Activated T-cell treated with anti-CD3 and anti-CD28 coated beads, Interleukin-2, amount 50 U/mL, for 72 hours (primary cell): Measurements from ENCODE around the gene NGB. TPM values are rescaled to one million over a fixed set of nuclear protein-coding genes. Genes with fewer than 3 reads are reported as not detected.

Experiments
- ATAC-seq, 2 donors: fragments of 150-1000 bp; cut with Tn5 transposase; replicated peaks in 1 of 2; 2 replicates each; pipeline ENCODE4 v1.10.0; 2021; ENCODE audit warnings: moderate library complexity in 2 of 2, mild to moderate bottlenecking in 1 of 2
- DNase-seq, 2 donors: peaks; one replicate each; pipeline ENCODE4 v3.0.0; 2021 to 2022; ENCODE audit warnings: mixed read lengths in 1 of 2
- H3K27ac Mint-ChIP-seq: one replicate; pipeline ENCODE4 v1.8.0; 2022; ENCODE audit warnings: mild to moderate bottlenecking, moderate library complexity, mixed read lengths
- H3K27me3 Mint-ChIP-seq: one replicate; pipeline ENCODE4 v1.8.0; 2022; ENCODE audit warnings: low read depth, mixed read lengths
- H3K36me3 Mint-ChIP-seq, 2 donors: one replicate each; pipeline ENCODE4 v1.8.0; 2022; ENCODE audit warnings: mixed read lengths in 2 of 2, mild to moderate bottlenecking in 1 of 2; ENCODE audit not compliant: insufficient read depth in 2 of 2
- H3K4me1 Mint-ChIP-seq: one replicate; pipeline ENCODE4 v1.8.0; 2022; ENCODE audit warnings: low read depth, mixed read lengths
- H3K4me3 Mint-ChIP-seq, 2 donors: one replicate each; pipeline ENCODE4 v1.8.0; 2022; ENCODE audit warnings: mild to moderate bottlenecking in 2 of 2, mixed read lengths in 2 of 2, moderate library complexity in 2 of 2
- H3K9me3 Mint-ChIP-seq, 2 donors: one replicate each; pipeline ENCODE4 v1.8.0; 2022; ENCODE audit warnings: mixed read lengths in 2 of 2
- total RNA-seq, 2 donors: library from RNA; stranded (reverse); gene quantifications; one replicate each; pipeline ENCODE4 v1.2.3, GENCODE V29; 2022

Gene NGB
- total RNA-seq, 2 donors from 2014 or later = not detected

DNA sequence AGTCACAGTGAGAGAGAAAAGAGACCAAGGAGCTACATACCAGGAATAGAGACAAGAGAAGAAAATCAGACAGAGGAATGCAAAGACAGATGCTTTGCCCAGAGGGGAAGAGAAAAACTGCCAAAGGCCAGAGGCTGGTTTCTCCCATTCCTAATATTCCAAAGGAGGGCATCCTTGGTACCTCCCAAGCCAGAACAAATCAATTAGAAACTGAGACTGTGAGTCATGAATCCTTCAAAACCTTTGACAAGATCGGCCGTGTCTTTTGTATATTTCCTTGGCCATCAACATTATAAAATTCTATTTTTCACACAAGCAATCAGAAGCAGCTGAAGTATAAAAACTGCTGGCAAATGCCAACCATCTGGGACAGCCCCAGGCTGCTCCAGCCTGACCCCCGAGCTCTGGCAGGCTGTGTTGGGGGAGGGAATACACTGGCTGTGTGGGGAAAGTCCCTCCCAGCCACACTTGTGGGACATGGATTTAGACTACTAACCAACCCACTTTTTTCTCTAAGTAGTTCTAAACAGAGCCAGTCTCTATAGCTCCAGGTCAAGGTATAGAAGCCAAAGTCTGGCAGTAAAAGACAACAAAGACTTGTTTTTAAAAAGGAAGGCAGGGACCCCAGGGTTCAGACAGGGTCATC lies 36.0 kb upstream of the NGB start:
- Mint-ChIP-seq H3K36me3 (no peaks in the 10 kb centered on the region), H3K9me3 (no peaks in the 10 kb centered on the region), H3K27ac (no peak overlapping the region), H3K27me3 (no peaks in the 10 kb centered on the region), H3K4me1 (peaks cover 49% of the 10 kb centered on the region), H3K4me3 (peak overlapping the region in 1 of 2 donors; percentile 16)
- ATAC-seq (no peak), DNase-seq (peak in 1 of 2 donors; percentile 21)

DNA sequence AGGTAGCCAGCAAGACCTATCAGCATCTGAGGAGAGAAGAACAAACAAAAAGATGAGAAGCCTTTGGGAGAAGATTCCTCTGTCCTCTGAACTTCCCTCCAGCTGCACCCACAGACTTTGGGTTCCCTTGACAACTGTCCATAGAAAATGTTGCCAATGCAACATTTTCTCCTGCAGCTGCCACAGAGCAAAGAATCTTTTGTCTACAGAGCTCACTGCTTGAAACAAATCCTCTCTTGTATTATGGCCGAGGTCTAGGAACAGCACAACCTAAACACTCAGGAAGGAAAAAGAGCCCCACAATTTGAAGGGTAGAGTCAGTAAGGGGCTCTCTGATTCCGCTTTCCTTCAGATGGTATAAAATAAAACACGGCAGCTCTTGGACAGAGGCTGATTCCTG lies 35.4 kb upstream of the NGB start:
- no peak overlapping the region for H3K27ac Mint-ChIP-seq
- no peaks in the 10 kb centered on the region for H3K9me3 Mint-ChIP-seq
- H3K4me3 Mint-ChIP-seq = no peak overlapping the region
- peaks cover 53% of the 10 kb centered on the region for H3K4me1 Mint-ChIP-seq
- no peak for DNase-seq
- H3K27me3 Mint-ChIP-seq = no peaks in the 10 kb centered on the region
- no peaks in the 10 kb centered on the region for H3K36me3 Mint-ChIP-seq
- ATAC-seq = no peak

DNA sequence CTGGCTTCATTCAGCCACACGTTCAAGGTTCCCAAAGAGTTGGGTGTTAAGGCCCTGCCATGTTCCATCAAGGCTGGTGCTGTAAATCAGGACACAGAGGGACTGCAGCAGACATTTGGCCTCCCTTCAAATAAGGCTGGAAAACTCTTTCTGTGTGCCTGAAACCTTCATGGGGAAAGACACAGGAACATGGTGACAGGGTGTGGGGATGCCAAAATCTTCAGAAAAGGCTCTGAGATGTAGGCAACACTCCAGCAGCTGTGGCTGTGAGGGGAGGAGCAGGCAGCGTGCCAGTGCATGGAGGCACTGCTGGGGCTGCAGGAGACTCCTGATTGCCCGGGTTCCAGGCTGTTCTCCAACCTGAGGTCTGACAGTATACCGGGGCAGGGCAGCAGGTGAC lies 34.7 kb upstream of the NGB start:
- Mint-ChIP-seq H3K4me1 (peaks cover 60% of the 10 kb centered on the region), H3K27ac (no peak overlapping the region), H3K9me3 (no peaks in the 10 kb centered on the region), H3K4me3 (no peak overlapping the region), H3K27me3 (no peaks in the 10 kb centered on the region), H3K36me3 (no peaks in the 10 kb centered on the region)
- ATAC-seq (no peak), DNase-seq (no peak)

DNA sequence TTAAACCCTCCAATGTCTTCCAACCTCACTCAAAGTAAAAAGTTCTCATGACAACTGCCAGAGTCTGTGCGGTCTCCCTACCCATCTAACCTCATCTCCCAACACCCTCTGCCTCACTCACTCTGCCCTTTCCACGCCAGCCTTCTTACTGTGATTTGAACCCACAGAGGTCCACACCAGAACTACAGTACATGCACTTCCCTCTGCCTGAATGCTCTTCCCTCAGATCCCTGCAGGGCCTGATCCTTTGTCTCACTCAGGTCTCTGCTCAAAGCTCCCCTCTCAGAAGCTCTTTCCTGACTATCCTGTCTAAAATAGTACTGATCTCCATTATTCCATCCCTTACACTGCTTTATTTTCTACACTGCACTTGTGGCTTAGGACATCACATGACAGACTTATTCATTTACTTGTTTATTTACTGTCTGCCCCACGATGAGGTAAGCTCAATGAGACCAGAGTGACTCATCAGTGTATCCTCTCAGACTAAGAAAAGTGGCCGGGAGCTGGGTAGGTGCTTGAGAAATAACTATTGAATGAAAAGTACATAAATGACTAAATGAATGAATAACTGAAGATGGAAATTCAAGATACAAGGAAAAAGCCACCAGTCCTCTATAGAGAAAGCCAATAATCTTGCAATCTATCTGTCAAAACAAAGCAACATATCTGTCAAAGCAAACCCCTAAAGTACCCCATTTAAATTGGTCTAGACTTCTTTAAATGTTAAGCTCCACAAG lies 32.6 kb upstream of the NGB start:
- peak; percentile 76 to 79 for ATAC-seq
- Mint-ChIP-seq H3K27ac (peak overlapping the region; percentile 97), H3K9me3 (no peaks in the 10 kb centered on the region), H3K36me3 (no peaks in the 10 kb centered on the region), H3K4me3 (peak overlapping the region; percentile 79 to 82), H3K4me1 (peaks cover 60% of the 10 kb centered on the region), H3K27me3 (no peaks in the 10 kb centered on the region)
- peak; percentile 66 to 80 for DNase-seq

DNA sequence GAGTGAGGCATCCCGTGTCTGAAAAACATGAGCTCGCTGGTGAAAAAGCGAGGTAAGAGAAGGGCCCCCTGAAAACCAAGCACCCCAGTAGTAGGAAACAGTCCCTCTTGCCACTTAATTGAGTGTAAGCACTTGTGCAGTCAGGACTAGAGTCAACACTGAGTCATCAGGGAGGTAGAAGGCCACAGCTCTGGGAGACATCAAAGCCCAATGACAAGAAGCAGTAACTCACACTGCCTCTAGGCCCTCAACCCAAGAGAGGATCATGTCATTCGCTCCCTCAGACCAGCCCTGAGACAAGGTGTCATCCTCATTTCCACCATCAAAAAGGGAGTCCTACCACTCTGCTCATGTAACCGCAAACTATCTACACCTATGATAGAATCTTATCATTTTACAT lies 31.9 kb upstream of the NGB start:
- Mint-ChIP-seq H3K27me3 (no peaks in the 10 kb centered on the region), H3K9me3 (no peaks in the 10 kb centered on the region), H3K4me3 (peak overlapping the region; percentile 79 to 82), H3K4me1 (peaks cover 60% of the 10 kb centered on the region), H3K36me3 (no peaks in the 10 kb centered on the region), H3K27ac (peak overlapping the region; percentile 97)
- DNase-seq (peak; percentile 76 to 86), ATAC-seq (peak; percentile 91 to 93)

DNA sequence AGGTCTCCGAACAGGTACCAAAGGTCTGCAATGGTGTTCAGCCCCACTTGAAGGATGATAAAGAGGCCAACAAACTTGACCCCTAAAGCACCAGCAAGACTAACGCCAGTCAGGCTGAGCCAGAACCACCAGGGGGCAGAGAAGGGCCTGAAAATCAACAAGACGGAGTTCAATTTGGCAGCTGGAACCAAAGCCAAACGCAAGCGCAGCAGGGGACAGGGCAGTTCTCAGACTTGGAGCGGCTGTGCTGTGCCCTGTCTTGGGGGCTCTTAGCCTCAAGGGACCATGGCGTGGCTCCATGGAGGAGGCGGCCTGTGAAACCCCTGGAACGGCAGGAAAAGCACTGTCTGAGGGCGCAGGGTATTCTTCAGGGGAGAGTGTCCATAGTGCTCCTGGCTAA lies 30.1 kb upstream of the NGB start:
- Mint-ChIP-seq H3K4me3 (no peak overlapping the region), H3K9me3 (no peaks in the 10 kb centered on the region), H3K4me1 (peaks cover 45% of the 10 kb centered on the region), H3K27ac (no peak overlapping the region), H3K27me3 (no peaks in the 10 kb centered on the region), H3K36me3 (no peaks in the 10 kb centered on the region)
- DNase-seq (peak; percentile 76 to 78), ATAC-seq (no peak)

DNA sequence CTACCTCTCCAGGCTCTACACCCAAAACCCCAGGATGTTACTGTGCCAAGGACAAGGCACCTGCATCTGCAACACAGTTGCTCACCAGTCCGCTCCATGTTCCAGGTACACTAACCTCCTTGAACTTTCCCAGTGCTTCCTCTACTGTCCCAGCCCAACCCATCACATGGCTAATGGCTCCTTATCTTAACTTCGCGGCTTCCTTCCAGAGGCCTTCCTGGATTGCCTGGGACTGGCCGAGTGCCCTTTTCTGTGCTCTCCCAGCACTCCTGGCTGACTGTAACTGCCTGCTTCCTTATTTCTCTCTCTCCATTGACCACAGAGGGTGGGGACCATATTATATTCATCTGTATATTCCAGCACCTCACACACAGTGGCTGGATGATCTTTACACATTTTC lies 28.8 kb upstream of the NGB start:
- Mint-ChIP-seq H3K9me3 (no peaks in the 10 kb centered on the region), H3K4me3 (no peak overlapping the region)
- ATAC-seq = no peak

DNA sequence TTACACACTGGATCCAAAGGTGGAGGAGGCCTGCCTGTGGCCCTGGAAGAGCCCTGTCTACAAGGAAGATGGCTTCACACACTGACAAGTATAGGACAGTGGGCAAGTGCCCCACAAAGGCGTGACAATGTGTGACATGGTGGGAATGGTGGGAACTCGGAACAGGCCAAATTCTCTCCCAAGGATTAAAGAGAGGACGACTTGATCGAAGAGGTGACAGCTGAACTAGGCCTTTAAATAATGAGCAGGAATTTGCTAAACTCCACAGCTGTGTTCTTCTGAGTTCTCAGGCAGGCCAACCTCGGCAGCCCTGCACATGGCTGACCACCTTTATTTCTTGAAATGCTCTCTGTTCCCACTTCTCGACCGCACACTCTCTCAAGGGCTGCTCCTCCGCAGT lies 25.9 kb upstream of the NGB start:
- no peaks in the 10 kb centered on the region for H3K27me3 Mint-ChIP-seq
- no peaks in the 10 kb centered on the region for H3K9me3 Mint-ChIP-seq
- ATAC-seq (no peak), DNase-seq (no peak)
- no peak overlapping the region for H3K27ac Mint-ChIP-seq
- no peaks in the 10 kb centered on the region for H3K36me3 Mint-ChIP-seq
- peaks cover 10% of the 10 kb centered on the region for H3K4me1 Mint-ChIP-seq
- H3K4me3 Mint-ChIP-seq = no peak overlapping the region

More for the DNA sequence above, 28.8 kb upstream of the NGB start:
- Mint-ChIP-seq H3K27ac (no peak overlapping the region), H3K4me1 (peaks cover 37% of the 10 kb centered on the region), H3K27me3 (no peaks in the 10 kb centered on the region), H3K36me3 (no peaks in the 10 kb centered on the region)
- no peak for DNase-seq

DNA sequence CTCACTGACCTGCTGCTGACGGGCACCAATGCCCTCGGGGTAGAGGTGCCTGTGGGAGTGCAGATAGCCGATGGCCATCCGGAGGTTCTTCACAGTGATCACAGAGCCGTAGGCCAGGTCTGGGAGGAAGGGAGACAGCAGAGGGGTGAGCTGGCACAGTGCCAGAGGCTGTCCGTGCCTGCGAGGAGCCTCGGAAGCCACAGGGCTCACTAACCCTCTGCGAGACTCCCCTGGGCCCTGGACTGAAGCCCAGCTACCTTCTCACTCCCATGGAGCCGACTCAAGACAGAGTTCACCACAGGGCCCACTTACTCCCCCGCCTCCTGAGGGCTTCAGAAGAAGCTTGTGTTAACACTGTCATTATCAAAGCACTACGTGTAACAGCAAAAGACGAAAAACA lies 25.1 kb upstream of the NGB start:
- DNase-seq (no peak), ATAC-seq (no peak)
- Mint-ChIP-seq H3K27me3 (no peaks in the 10 kb centered on the region), H3K4me1 (peaks cover 4% of the 10 kb centered on the region), H3K4me3 (no peak overlapping the region), H3K9me3 (no peaks in the 10 kb centered on the region), H3K36me3 (no peaks in the 10 kb centered on the region), H3K27ac (no peak overlapping the region)

DNA sequence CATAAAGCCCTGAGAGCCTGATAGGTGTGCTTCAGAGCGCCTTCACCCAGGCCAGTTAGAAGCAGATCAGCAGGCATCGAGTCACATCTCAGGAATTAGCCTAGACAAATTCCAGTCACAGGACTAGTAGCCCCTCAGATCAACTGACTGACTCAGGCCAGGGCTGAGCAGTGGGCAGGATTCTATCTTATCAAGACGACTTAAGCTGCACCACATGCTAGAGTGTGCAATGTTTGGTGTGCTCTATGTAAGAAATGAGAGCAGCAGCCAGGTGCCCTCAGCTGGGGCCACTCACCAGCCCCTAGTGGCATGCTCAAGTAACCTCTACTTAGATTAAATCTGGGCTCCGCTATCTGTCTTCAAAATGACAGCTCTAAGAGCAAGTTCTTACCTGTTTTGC lies 19.7 kb upstream of the NGB start:
- no peak overlapping the region for H3K27ac Mint-ChIP-seq
- no peaks in the 10 kb centered on the region for H3K27me3 Mint-ChIP-seq
- DNase-seq (no peak), ATAC-seq (no peak)
- no peaks in the 10 kb centered on the region for H3K9me3 Mint-ChIP-seq
- H3K36me3 Mint-ChIP-seq = no peaks in the 10 kb centered on the region
- no peaks in the 10 kb centered on the region for H3K4me1 Mint-ChIP-seq
- H3K4me3 Mint-ChIP-seq = no peak overlapping the region

DNA sequence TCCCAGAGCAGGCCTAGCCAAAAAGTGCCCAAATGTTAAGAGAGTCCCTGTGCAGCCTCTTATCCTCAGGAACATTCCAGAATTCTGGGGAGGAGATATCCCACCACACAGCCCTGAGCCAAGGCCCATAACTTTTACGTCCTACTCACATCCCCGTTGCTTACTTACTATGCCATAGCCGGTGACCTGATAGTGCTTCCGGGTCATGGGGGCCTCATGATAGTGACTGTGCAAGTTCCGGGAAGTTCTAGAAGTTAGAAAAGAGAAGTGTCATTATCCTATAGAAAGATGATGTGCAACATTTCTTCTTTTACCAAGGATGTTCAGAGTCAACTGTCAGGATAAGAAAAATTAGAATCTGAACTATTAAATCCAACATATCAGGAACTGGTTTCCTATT lies 15.6 kb upstream of the NGB start:
- H3K4me1 Mint-ChIP-seq = no peaks in the 10 kb centered on the region
- peaks cover 3 to 4% of the 10 kb centered on the region in 2 donors for H3K36me3 Mint-ChIP-seq
- no peak for DNase-seq
- ATAC-seq = no peak
- H3K9me3 Mint-ChIP-seq = no peaks in the 10 kb centered on the region
- no peak overlapping the region for H3K27ac Mint-ChIP-seq
- H3K27me3 Mint-ChIP-seq = no peaks in the 10 kb centered on the region
- no peak overlapping the region for H3K4me3 Mint-ChIP-seq

DNA sequence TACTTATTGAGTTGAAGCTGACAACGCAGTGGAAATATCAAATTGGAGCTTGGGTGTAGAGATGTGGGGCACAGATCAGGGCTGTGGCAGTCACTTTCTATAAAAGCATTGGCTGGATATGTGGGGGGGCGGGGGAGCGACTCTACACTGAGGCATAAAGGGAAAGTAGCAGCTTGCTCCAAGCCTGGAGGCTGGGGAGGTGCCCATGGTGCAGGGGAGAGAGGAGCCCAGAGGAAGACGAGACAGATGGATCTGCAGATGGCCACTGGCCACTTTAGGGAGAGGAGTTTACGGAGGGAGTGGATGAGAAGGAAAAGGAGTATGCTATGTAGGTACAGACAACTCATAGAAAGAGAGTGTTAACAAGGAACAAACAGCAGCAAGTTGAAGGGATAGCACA lies 13.5 kb upstream of the NGB start:
- ATAC-seq = no peak
- H3K4me1 Mint-ChIP-seq = no peaks in the 10 kb centered on the region
- H3K27me3 Mint-ChIP-seq = no peaks in the 10 kb centered on the region
- peaks cover 3 to 4% of the 10 kb centered on the region in 2 donors for H3K36me3 Mint-ChIP-seq
- H3K27ac Mint-ChIP-seq = no peak overlapping the region
- DNase-seq = no peak
- H3K9me3 Mint-ChIP-seq = no peaks in the 10 kb centered on the region
- no peak overlapping the region for H3K4me3 Mint-ChIP-seq

DNA sequence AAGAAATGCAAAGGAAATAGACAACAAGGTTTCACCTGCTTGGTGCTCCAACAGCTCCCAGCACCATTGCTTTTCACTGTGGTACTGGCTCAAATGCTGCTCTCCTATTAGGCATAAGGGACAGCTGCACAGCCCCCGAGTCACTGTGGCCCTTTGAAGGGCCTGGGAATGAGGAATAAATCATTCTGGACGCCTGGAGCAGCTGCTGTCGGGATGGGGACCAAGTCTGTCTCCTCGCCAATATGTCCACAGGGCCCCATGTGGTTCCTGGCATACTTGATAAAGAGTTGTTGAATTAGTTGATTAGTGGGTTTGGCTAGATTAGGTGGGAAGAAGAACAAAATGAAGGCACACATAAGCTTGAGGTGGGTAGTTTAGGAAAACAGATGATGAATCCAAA lies 13.1 kb upstream of the NGB start:
- DNase-seq = no peak
- no peak for ATAC-seq
- peaks cover 3 to 4% of the 10 kb centered on the region in 2 donors for H3K36me3 Mint-ChIP-seq
- no peaks in the 10 kb centered on the region for H3K9me3 Mint-ChIP-seq
- H3K27me3 Mint-ChIP-seq = no peaks in the 10 kb centered on the region
- no peak overlapping the region for H3K27ac Mint-ChIP-seq
- no peaks in the 10 kb centered on the region for H3K4me1 Mint-ChIP-seq
- H3K4me3 Mint-ChIP-seq = no peak overlapping the region
